CD4-positive, alpha-beta T cell treated with Interleukin-10 for 1 hour (primary cell): ENCODE results near the gene BLTP2.
"Not testable (repeated sequence)": the region's sequence is repeated elsewhere in the genome, so short reads cannot be mapped to it uniquely, and the experiment has no call there.

ENCODE experiments used
- DNase-seq: peaks from one replicate; pipeline ENCODE4 v3.0.0-alpha.2; 2020

Gene BLTP2

GRCh38 chr17:28644787-28645575 is at the start of gene BLTP2:
BLTP2 (minus strand) TSS chr17:28645158; CDS start chr17:28645056, 102 bp downstream.
- peak; percentile 96 for DNase-seq

- DNase-seq: no peak
Observed at GRCh38 chr17:28693869-28694268, 48.9 kb upstream of the BLTP2 start.

GRCh38 chr17:28689011-28689410 is 44.1 kb upstream of the BLTP2 start:
- no peak for DNase-seq

- DNase-seq: no peak
Observed at GRCh38 chr17:28688481-28688880, 43.5 kb upstream of the BLTP2 start.

GRCh38 chr17:28686296-28686695 is 41.3 kb upstream of the BLTP2 start:
- no peak for DNase-seq

GRCh38 chr17:28685366-28685765 is 40.4 kb upstream of the BLTP2 start:
- no peak for DNase-seq

- DNase-seq: no peak
Observed at GRCh38 chr17:28684963-28685362, 40.0 kb upstream of the BLTP2 start.

GRCh38 chr17:28682655-28683054 is 37.7 kb upstream of the BLTP2 start:
- no peak for DNase-seq

GRCh38 chr17:28675980-28676379 is 31.0 kb upstream of the BLTP2 start:
- peak; percentile 19 for DNase-seq

GRCh38 chr17:28675490-28675889 is 30.5 kb upstream of the BLTP2 start:
- no peak for DNase-seq

GRCh38 chr17:28669918-28670317 is 25.0 kb upstream of the BLTP2 start:
- no peak for DNase-seq

- no peak for DNase-seq
Observed at GRCh38 chr17:28667870-28668269, 22.9 kb upstream of the BLTP2 start.

GRCh38 chr17:28665994-28666393 is 21.0 kb upstream of the BLTP2 start:
- DNase-seq: no peak

GRCh38 chr17:28663723-28664122 is 18.8 kb upstream of the BLTP2 start:
- no peak for DNase-seq

GRCh38 chr17:28662527-28662829 is 17.5 kb upstream of the BLTP2 start:
- no peak for DNase-seq

GRCh38 chr17:28661635-28662526 is 16.9 kb upstream of the BLTP2 start, which contains the start of the genes SDF2 and SUPT6H:
SDF2 (minus strand) TSS chr17:28661906; CDS start chr17:28661876, 30 bp downstream.
SUPT6H (plus strand) TSS chr17:28662205; CDS start chr17:28673402, 11,197 bp downstream.
- DNase-seq: peak; percentile 93

GRCh38 chr17:28659497-28659881 is 14.5 kb upstream of the BLTP2 start:
- not testable (repeated sequence) for DNase-seq

- DNase-seq: not testable (repeated sequence)
Observed at GRCh38 chr17:28658766-28659496, 14.0 kb upstream of the BLTP2 start.

- not testable (repeated sequence) for DNase-seq
Observed at GRCh38 chr17:28658342-28658741, 13.4 kb upstream of the BLTP2 start.

- no peak for DNase-seq
Observed at GRCh38 chr17:28657756-28658155, 12.8 kb upstream of the BLTP2 start.

- no peak for DNase-seq
Observed at GRCh38 chr17:28655160-28655559, 10.2 kb upstream of the BLTP2 start.

- no peak for DNase-seq
Observed at GRCh38 chr17:28648698-28649097, 3.7 kb upstream of the BLTP2 start.
